ENCODE results near the gene FRMPD1. TPM values are rescaled to one million over a fixed set of nuclear protein-coding genes. Genes with fewer than 3 reads are reported as not detected.

Gene FRMPD1
- total and polyA plus RNA-seq, 11 donors, result 0.03 to 1.9 (median 0.75) TPM

- Histone ChIP-seq H3K4me3 (no peak overlapping the region), H3K9me3 (no peaks in the 10 kb centered on the region), H3K36me3 (no peaks in the 10 kb centered on the region), H3K27ac (no peak overlapping the region), H3K4me1 (no peaks in the 10 kb centered on the region), H3K27me3 (peaks cover 0 to 6% (median 0%) of the 10 kb centered on the region in 9 donors)
- TF ChIP-seq POLR2A (IDR thresholded peaks at IDR 0.05) (no peak), CTCF (IDR thresholded peaks at IDR 0.05) (no peak)
- ATAC-seq, result no peak
- intact Hi-C loops (cut with DNase I), result no loop called here
- 56 to 83% (median 79%) methylated on average over 1 of the region's 1 CpG for whole genome bisulfite sequencing, 4 donors
- no peak for DNase-seq
Observed at GRCh38 chr9:37611961-37612360, 38.8 kb upstream of the FRMPD1 start.

GRCh38 chr9:37617161-37617560, 33.6 kb upstream of the FRMPD1 start:
- Histone ChIP-seq H3K27me3 (no peaks in the 10 kb centered on the region), H3K4me3 (no peak overlapping the region), H3K4me1 (no peaks in the 10 kb centered on the region), H3K36me3 (no peaks in the 10 kb centered on the region), H3K9me3 (no peaks in the 10 kb centered on the region), H3K27ac (no peak overlapping the region)
- intact Hi-C loops (cut with DNase I), result no loop called here
- DNase-seq, result no peak
- no peak for ATAC-seq
- TF ChIP-seq POLR2A (IDR thresholded peaks at IDR 0.05), result no peak
- TF ChIP-seq CTCF (IDR thresholded peaks at IDR 0.05), result no peak
- 77 to 88% (median 81%) methylated on average over 2 of the region's 2 CpGs for WGBS, 4 donors

GRCh38 chr9:37617832-37618231, 32.9 kb upstream of the FRMPD1 start:
- H3K9me3 ChIP-seq, result no peaks in the 10 kb centered on the region
- no peaks in the 10 kb centered on the region for H3K36me3 ChIP-seq
- intact Hi-C loops (cut with DNase I), result no loop called here
- no peak for TF ChIP-seq POLR2A (IDR thresholded peaks at IDR 0.05)
- TF ChIP-seq CTCF (IDR thresholded peaks at IDR 0.05), result no peak
- H3K4me3 ChIP-seq, result no peak overlapping the region
- no peaks in the 10 kb centered on the region for H3K4me1 ChIP-seq
- H3K27me3 ChIP-seq, result no peaks in the 10 kb centered on the region
- WGBS, 4 donors, result 34 to 49% (median 42%) methylated on average over 4 of the region's 4 CpGs
- DNase-seq, result no peak
- H3K27ac ChIP-seq, result peak overlapping the region in 1 of 12 donors; percentile 30
- ATAC-seq, result peak in 2 of 4 donors; percentile 52 to 61

GRCh38 chr9:37618817-37619216, 31.9 kb upstream of the FRMPD1 start:
- no peaks in the 10 kb centered on the region for H3K4me1 ChIP-seq
- no peak overlapping the region for H3K27ac ChIP-seq
- H3K27me3 ChIP-seq, result no peaks in the 10 kb centered on the region
- no peaks in the 10 kb centered on the region for H3K9me3 ChIP-seq
- intact Hi-C loops (cut with DNase I), result no loop called here
- no peak overlapping the region for H3K4me3 ChIP-seq
- WGBS, 4 donors, result 80 to 88% (median 81%) methylated on average over 4 of the region's 4 CpGs
- ATAC-seq (no peak), DNase-seq (no peak)
- TF ChIP-seq POLR2A (IDR thresholded peaks at IDR 0.05) (no peak), CTCF (IDR thresholded peaks at IDR 0.05) (no peak)
- H3K36me3 ChIP-seq, result no peaks in the 10 kb centered on the region

Measured in heart left ventricle (tissue), 16 donors.